ENCODE data around the gene LRRC17.
"Not testable (repeated sequence)": the region's sequence is repeated elsewhere in the genome, so short reads cannot be mapped to it uniquely, and the experiment has no call there.

Gene LRRC17

DNA sequence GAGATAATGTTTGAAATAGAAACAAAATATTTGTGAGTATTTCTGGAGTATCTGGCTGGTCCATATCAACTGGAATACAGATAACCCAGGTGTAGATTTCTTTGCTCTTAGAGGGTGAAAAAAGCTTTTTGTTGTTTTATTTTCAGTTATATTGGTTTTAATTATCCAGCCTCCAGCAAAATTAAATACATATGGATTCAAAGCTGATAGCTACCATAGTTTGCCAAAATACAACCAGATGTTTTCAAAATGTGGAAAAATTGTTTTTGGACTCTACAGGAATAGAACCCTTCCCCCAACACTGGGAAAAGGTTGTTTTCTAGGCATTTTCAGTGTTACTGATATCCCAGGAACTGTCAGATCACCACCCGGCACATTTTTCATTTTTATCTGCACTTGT lies 30.1 kb downstream of the LRRC17 start:
- no peak for DNase-seq (ENCODE audit: low read depth)

DNA sequence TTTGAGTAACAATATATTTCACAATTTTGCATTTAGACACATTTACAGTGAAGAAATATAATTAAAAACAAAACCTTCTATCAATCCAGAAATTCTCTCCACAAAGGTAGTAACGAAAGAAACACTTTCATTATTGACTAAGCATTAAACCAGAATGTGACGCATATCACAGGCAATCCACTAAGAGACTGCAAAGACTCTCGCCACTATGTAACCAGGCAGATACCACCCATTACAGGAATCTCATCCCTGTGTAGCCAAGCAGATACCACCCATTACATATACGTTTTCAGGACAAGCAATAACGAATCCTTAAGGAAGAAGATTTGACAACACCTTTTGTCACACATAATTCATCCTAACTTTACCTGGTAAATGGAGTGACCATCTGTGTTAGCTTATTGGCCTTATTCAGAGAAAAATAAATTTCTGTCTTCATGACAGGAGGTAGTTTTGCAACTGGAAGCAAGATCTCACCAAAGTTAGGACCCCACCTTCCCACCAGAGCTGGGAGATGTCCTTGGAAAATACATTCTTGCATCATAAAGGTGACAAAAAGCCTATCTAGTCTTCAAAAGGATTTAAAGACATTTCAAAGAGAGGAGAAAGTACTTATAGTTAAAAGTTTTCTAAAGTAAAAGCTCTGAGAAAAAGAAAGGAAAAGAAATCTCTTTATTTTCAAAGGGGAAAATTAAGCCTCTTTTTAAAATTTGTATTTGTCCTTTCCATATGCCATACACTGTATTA lies 30.8 kb downstream of the LRRC17 start:
- DNase-seq (ENCODE audit: low read depth): no peak

DNA sequence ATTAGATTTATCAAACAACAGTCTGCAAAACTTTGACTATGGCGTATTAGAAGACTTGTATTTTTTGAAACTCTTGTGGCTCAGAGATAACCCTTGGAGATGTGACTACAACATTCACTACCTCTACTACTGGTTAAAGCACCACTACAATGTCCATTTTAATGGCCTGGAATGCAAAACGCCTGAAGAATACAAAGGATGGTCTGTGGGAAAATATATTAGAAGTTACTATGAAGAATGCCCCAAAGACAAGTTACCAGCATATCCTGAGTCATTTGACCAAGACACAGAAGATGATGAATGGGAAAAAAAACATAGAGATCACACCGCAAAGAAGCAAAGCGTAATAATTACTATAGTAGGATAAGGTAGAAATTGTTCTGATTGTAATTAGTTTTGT lies 31.4 kb downstream of the LRRC17 start:
- no peak for DNase-seq (ENCODE audit: low read depth)

DNA sequence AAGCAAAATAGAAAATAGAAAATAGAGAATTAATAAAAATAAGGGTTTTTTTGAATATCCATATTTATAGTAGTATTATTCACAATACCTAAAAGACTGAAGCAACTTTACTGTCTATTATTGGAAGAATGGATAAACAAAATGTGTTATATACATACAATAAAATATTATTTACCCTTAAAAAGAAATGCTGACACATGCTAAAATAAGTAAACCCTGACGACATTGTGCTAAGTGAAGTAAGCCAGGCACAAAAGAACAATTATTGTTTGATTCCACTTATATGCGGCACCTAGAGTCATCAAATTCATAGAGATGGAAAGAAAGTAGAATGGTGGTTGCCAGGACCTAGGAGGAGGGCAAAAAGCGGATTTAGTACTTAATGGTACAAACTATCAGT lies 39.0 kb downstream of the LRRC17 start:
- no peak for DNase-seq (ENCODE audit: low read depth)

DNA sequence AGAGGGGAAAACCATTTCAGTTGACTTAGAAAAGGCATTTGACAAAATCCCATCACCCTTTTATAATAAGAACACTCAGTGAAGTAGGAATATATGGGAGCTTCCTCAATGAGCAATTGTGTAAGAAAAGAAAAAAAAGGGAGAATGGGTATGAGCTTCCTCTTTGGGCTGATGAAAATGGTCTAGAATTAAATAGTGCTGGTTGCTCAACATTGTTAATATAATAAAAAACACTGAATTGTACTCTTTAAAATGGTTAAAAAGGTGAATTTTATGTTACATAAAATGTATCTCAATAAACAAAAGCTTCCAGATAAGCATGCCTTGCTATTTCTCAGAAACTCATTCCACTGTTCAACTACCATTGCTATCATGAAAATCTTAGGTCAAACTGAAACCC lies 40.6 kb downstream of the LRRC17 start:
- no peak for DNase-seq (ENCODE audit: low read depth)

DNA sequence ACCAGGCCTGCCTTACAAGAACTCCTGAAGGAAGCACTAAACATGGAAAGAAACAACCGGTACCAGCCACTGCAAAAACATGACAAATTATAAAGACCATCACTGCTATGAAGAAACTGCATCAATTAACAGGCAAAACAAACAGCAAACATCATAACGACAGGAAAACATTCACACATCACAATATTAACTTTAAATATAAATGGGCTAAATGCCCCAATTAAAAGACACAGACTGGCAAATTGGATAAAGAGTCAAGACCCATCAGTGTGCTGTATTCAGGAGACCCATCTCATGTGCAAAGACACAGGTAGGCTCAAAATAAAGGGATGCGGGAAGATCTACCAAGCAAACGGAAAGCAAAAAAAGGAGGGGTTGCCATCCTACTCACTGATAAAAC lies 41.6 kb downstream of the LRRC17 start:
- DNase-seq (ENCODE audit: low read depth): not testable (repeated sequence)

DNA sequence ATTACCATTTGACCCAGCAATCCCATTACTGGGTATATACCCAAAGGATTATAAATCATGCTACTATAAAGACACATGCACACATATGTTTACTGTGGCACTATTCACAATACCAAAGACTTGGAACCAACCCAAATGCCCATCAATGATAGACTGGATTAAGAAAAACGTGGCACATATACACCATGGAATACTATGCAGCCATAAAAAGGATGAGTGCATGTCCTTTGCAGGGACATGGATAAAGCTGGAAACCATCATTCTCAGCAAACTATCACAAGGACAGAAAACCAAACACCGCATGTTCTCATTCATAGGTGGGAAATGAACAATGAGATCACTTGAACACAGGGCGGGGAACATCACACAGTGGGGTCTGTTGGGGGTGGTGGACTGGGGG lies 45.2 kb downstream of the LRRC17 start:
- not testable (repeated sequence) for DNase-seq (ENCODE audit: low read depth)

DNA sequence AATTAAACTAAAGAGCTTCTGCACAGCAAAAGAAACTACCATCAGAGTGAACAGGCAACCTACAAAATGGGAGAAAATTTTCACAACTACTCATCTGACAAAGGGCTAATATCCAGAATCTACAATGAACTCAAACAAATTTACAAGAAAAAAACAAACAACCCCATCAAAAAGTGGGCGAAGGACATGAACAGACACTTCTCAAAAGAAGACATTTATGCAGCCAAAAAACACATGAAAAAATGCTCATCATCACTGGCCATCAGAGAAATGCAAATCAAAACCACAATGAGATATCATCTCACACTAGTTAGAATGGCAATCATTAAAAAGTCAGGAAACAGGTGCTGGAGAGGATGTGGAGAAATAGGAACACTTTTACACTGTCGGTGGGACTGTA lies 49.2 kb downstream of the LRRC17 start:
- not testable (repeated sequence) for DNase-seq (ENCODE audit: low read depth)

DNA sequence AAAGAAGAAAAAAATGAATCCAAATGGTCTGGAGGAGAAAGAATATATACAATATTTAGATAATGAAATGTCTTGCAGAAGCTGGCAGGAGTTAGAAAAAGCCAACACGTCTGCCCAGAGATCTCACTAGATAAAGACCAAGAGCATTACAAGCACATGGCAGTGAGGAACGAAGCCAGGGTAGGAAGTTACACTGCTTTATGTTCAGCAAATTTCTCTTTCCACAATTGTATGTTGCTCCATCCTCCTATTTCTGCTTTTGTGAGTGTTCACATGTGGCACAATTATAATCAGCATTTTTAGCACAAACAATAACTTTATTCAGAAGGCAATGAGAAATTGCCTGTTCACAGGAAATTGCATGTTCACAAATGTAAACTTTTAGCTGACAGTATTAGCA lies 53.7 kb downstream of the LRRC17 start:
- DNase-seq (ENCODE audit: low read depth): no peak

DNA sequence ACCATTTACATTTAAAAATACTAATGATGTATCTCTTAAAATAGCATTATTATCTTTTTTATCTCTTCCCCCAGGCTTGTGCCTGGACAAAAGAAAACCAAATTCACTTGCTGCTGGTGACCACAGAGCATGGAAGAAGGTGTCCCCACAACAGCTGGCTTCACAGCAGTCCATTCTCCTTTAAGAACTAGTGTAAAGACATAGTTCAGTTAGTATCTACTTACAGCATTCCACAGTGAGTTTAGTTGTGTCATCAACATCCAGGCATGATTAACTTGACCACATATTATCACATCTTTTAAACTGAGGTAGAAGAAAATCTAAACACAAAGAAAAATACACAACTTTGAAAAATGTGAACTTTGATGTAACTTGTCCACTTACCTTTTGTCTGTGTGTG lies 55.0 kb downstream of the LRRC17 start:
- DNase-seq (ENCODE audit: low read depth): no peak

DNA sequence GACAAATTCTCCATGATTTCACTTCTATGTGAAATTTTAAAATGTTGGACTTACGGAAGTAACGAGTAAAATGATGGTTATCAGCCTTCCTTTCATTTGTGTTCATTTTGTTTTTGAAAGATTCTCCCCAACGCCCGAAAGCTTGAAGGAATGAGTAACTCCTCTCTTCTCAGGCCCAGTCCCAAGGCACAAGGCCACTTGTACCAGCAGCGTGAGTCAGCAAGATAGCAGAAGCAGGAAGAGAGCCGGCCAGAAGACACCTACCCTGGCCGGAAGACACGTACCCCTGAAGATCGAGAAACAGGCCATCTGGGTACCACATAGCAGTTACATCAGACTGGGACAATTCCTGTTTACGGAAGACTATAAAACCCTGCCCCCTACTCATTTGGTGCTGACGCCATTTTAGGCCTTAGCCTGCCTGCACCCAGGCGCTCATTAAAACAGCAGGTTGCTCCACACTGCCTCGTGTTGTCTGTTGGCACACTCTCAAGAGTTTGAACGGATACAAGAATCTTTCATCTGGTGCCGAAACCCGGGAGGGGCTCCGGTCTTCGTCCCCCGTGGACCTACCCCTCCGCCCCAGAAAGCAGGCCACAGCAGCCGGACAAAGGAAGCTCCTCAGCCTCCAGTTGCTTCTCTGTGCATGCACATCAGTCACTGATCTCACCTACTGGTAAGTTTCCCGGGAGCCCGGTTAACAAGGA lies 60.4 kb downstream of the LRRC17 start:
- DNase-seq (ENCODE audit: low read depth): no peak

DNA sequence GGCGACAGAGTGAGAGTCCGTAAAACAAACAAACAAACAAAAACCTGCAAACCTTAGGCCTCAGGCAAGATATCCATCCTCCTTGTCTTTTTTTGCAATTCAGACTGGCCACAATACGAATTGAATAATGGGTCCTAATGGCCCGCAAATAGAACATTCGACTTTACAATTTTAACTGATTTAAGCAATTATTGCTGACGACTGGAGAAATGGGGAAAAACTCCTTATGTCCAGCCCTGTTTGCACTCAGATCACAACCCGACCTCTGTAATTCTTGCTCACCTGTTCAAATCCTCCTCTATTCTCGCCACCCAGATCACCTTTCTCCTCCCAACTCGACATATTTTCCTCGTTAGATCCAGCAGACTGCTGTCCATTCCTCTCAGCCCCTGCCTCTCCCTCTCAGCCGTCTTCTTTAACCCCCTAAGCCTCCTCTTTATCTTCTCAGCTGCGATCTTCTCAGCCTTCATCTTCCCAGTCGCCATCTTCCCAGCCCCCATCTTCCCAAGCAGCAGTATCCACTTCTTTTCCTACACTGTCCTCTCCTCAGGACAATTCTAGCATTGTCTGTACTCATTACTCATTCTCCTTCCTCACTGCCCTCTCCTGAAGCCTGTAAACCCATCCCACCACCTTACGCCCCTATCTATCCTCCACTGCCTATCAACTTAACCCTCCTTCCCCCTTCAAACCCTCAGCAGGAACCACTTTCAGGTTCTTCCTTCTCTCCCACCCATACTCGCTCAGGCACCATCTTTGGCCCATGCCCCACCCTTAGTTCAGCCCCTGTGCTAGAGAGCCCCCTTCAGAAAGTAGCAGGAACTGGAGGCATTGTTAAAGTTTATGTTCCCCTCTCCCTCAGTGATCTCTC lies 61.8 kb downstream of the LRRC17 start:
- DNase-seq (ENCODE audit: low read depth): no peak

DNA sequence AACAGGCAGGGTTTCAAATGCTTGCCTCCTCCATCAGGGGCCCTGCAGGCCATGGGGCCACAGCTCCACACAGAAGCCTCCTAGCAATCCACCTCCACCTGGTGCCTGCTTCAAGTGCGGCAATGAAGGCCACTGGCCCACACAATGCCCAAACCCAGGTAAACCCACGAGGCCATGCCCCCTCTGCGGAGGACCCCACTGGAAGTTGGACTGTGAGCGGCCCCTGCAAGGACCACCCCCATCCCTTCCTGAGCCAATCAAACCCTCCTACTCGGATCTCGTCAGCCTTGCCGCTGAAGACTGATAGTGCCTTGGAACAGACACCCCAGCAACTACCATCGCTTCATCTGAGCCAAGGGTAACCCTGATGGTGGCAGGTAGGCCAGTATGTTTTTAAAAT lies 63.1 kb downstream of the LRRC17 start:
- no peak for DNase-seq (ENCODE audit: low read depth)

DNA sequence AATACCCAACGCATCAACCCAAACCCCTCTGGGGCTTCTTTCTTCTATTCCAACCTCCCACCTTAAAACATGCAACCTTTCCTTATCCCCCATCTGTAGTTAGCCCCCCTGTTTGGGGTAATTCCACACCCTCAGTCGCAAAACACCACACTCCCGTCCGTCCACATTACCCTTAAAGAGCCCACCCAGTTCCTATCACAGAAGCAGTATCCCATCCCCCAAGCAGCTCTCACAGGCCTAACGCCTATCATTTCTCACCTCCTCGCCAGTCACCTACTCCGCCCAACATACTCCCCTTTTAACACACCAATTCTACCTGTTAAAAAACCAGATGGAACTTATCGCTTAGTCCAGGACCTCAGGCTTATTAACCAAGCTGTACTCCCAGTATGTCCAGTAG lies 63.7 kb downstream of the LRRC17 start:
- DNase-seq (ENCODE audit: low read depth): no peak

DNA sequence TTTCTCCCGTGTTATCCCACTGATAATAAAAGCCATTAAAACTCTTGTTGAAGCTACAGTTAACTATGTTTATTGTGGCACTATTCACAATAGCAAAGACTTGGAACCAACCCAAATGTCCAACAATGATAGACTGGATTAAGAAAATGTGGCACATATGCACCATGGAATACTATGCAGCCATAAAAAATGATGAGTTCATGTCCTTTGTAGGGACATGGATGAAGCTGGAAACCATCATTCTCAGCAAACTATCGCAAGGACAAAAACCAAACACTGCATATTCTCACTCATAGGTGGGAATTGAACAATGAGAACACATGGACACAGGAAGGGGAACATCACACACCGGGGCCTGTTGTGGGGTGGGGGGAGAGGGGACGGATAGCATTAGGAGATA lies 64.8 kb downstream of the LRRC17 start:
- not testable (repeated sequence) for DNase-seq (ENCODE audit: low read depth)

DNA sequence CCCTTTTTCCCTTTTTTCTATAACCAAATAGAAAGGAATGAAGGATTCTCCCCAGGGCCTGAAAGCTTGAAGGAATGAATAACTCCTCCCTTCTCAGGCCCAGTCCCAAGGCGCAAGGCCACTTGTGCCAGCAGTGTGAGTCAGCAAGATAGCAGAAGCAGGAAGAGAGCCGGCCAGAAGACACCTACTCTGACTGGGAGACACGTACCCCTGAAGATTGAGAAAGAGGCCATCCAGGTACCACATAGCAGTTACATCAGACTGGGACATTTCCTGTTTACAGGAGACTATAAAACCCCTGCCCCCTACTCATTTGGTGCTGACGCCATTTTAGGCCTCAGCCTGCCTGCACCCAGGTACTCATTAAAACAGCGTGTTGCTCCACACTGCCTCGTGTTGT lies 65.5 kb downstream of the LRRC17 start:
- no peak for DNase-seq (ENCODE audit: low read depth)

DNA sequence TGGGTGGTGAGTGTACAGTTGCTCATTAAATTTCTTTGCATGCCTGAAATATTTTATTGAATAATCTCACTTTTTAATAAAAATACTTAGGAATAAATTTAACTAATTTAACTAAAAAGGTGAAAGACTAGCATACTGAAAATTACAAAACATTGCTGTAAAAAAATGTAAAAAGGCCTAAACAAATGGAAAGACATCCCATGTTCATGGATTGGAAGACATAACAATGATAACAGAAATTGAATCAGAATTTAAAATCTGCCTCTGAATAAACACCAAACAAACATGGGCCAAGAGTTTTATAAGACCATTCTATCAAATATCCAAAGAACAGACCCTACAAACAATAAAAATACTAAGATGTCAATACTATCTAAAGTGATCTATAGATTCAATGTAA lies 66.9 kb downstream of the LRRC17 start:
- no peak for DNase-seq (ENCODE audit: low read depth)

DNA sequence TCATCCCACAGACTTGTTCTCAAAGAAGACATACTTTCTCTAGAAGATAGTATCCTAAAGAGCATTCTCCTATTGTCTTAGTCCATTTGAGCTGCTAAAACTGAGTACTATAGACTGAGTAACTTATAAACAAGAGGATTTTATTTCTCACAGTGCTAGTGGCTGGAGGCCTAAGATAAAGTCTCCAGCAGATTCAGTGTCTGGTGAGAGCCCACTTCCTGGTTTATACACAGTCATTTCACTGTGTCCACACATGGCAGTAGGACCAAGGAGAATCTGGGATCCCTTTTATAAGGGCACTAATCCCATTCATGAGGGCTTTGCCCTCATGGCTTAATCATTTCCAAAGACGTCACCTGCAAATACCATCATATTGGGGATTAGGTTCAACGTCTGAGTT lies 68.7 kb downstream of the LRRC17 start:
- DNase-seq (ENCODE audit: low read depth): no peak

DNA sequence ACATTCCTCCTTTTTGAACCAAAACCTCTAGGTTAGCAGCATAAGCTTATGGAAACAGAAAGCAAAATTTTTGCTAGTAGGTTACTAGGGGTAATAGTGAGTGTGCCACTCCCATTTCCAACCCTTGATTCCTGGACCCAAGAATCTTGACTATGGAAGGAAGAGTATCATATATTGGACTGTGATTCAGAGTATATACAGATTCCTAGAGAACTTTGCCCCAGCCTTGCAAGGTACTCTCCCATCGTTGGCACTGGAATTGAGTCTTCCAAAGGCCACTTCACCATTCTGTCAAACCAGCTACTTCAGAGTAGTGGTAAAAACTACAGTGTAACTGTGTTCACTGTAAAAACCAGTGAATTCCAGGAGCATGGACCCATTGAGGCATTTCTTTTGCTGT lies 69.4 kb downstream of the LRRC17 start:
- no peak for DNase-seq (ENCODE audit: low read depth)

DNA sequence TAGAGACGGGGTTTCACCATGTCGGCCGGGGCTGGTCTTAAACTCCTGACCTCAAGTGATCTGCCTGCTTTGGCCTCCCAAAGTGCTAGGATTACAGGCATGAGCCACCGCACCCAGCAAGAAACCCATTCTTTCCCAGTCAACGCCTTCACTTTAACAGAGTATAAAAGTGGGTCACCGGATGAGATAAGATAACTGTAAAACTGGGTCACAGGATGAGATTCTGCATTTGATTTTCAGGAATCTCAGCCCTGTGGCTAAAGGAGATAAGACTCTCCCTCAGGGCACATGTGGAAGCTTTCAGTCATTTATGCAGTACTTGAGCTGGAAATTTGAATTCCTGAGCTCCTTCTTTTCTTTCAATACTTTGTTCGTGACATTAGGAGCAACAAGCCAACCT lies 70.8 kb downstream of the LRRC17 start:
- no peak for DNase-seq (ENCODE audit: low read depth)

DNA sequence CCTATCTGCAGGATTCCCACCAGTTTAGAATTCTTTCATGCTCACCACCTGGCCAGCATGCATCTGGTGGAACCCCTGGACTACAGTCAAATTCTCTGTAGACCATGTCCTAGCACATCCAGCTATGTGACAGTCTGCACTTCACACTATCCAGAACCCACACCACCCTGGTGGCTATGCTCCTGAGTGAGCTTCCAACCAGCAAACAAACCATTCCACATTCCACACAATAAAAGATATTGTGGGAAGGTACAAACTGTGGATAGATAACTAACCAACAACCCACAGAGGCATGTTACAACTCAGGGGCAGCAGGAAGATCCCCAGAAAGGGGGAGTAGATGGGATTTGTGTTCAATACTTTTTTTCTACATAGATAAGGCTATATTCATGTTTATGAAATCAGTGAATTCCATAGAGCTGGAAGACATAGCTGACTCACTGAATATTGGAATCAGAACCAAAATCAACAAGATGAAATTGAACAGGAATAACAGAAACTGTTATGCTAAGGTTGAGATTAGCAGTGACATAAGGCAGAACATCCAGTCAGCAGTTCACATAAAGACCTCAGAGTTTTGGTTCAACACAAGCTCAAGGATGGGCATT lies 72.5 kb downstream of the LRRC17 start:
- DNase-seq (ENCODE audit: low read depth): no peak

DNA sequence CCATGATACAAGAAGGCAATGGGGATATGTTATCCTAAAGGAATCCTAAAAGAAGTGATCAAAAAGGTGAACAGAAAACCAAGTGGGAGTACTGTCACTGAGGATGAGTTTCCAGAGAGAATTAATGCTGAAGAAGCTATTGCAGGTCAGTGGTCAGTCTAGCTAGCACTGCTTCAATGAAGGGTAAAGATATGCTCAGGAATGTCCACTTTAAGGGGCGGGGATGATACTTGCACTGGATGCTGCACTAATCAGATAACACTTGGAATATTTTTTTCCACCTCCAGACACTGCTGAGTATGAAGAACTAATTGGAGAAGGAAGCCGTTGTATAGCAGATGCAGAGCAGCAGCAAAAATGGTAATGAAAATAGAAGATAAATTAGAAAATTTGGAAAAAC lies 75.3 kb downstream of the LRRC17 start:
- no peak for DNase-seq (ENCODE audit: low read depth)
